ENCODE measurements around the gene ADCY2. TPM values are rescaled to one million over a fixed set of nuclear protein-coding genes. Genes with fewer than 3 reads are reported as not detected.
A peak's percentile ranks its signal among the peaks of the same experiment; 100 is the strongest.

Gene ADCY2
- total RNA-seq, 1 donor from 2014 or later: 4.5 TPM

GRCh38 chr5:7868427-7868772 is 472.5 kb downstream of the ADCY2 start:
- DNase-seq (ENCODE audit: low spot score, unreplicated experiment): no peak
- H3K36me3 Mint-ChIP-seq (ENCODE audit: insufficient read depth): peaks cover 1% of the 10 kb centered on the region
- H3K4me1 Mint-ChIP-seq (ENCODE audit: low read depth): peaks cover 14% of the 10 kb centered on the region
- no peaks in the 10 kb centered on the region for H3K27me3 Mint-ChIP-seq
- TF ChIP-seq CTCF (IDR thresholded peaks at IDR 0.05; ENCODE audit: unreplicated experiment): no peak
- H3K4me3 Mint-ChIP-seq (ENCODE audit: low read depth): peak overlapping the region; percentile 99
- H3K27ac Mint-ChIP-seq: peak overlapping the region; percentile 91
- no peaks in the 10 kb centered on the region for H3K9me3 Mint-ChIP-seq (ENCODE audit: low read depth)

- Mint-ChIP-seq H3K4me3 (ENCODE audit: low read depth) (peak within 1 kb of the TSS; percentile 99), H3K4me1 (ENCODE audit: low read depth) (peaks cover 14% of the 10 kb centered on the region), H3K9me3 (ENCODE audit: low read depth) (no peaks in the 10 kb centered on the region)
Measured at GRCh38 chr5:7868773-7869473, 473.0 kb downstream of the ADCY2 start, which contains the start of the genes FASTKD3 and MTRR. Gene FASTKD3, minus strand, starts transcription at chr5:7869031. Its CDS starts 948 bp downstream, at chr5:7868083. Gene MTRR, plus strand, starts transcription at chr5:7869148. Its CDS starts 1,647 bp downstream, at chr5:7870795.

GRCh38 chr5:7869474-7870136 is 473.7 kb downstream of the ADCY2 start:
- Mint-ChIP-seq H3K4me1 (ENCODE audit: low read depth) (peaks cover 14% of the 10 kb centered on the region), H3K27me3 (no peaks in the 10 kb centered on the region), H3K9me3 (ENCODE audit: low read depth) (no peaks in the 10 kb centered on the region), H3K27ac (peak overlapping the region; percentile 60), H3K36me3 (ENCODE audit: insufficient read depth) (peaks cover 1% of the 10 kb centered on the region), H3K4me3 (ENCODE audit: low read depth) (peak overlapping the region; percentile 99)
- TF ChIP-seq CTCF (IDR thresholded peaks at IDR 0.05; ENCODE audit: unreplicated experiment): no peak
- no peak for DNase-seq (ENCODE audit: low spot score, unreplicated experiment)

More at GRCh38 chr5:7868773-7869473, 473.0 kb downstream of the ADCY2 start, which contains the start of the genes FASTKD3 and MTRR:
- DNase-seq (ENCODE audit: low spot score, unreplicated experiment): peak; percentile 78
- no peak for TF ChIP-seq CTCF (IDR thresholded peaks at IDR 0.05; ENCODE audit: unreplicated experiment)
- Mint-ChIP-seq H3K27ac (peak within 1 kb of the TSS; percentile 91), H3K27me3 (no peaks in the 10 kb centered on the region), H3K36me3 (ENCODE audit: insufficient read depth) (peaks cover 1% of the 10 kb centered on the region)

- Mint-ChIP-seq H3K4me1 (ENCODE audit: low read depth) (peaks cover 14% of the 10 kb centered on the region), H3K4me3 (ENCODE audit: low read depth) (peak overlapping the region; percentile 2), H3K27ac (no peak overlapping the region), H3K9me3 (ENCODE audit: low read depth) (no peaks in the 10 kb centered on the region), H3K36me3 (ENCODE audit: insufficient read depth) (peaks cover 2% of the 10 kb centered on the region), H3K27me3 (no peaks in the 10 kb centered on the region)
- no peak for TF ChIP-seq CTCF (IDR thresholded peaks at IDR 0.05; ENCODE audit: unreplicated experiment)
- no peak for DNase-seq (ENCODE audit: low spot score, unreplicated experiment)
Measured at GRCh38 chr5:7871653-7872052, 475.7 kb downstream of the ADCY2 start.

GRCh38 chr5:7872517-7873130 is 476.7 kb downstream of the ADCY2 start:
- DNase-seq (ENCODE audit: low spot score, unreplicated experiment): no peak
- H3K27me3 Mint-ChIP-seq: no peaks in the 10 kb centered on the region
- peak overlapping the region; percentile 5 for H3K27ac Mint-ChIP-seq
- no peak overlapping the region for H3K4me3 Mint-ChIP-seq (ENCODE audit: low read depth)
- TF ChIP-seq CTCF (IDR thresholded peaks at IDR 0.05; ENCODE audit: unreplicated experiment): no peak
- peaks cover 14% of the 10 kb centered on the region for H3K4me1 Mint-ChIP-seq (ENCODE audit: low read depth)
- peaks cover 3% of the 10 kb centered on the region for H3K36me3 Mint-ChIP-seq (ENCODE audit: insufficient read depth)
- no peaks in the 10 kb centered on the region for H3K9me3 Mint-ChIP-seq (ENCODE audit: low read depth)
